Putamen (tissue), 1 donor: ENCODE results near the gene HYCC1.
"Not testable (repeated sequence)": the region's sequence is repeated elsewhere in the genome, so short reads cannot be mapped to it uniquely, and the experiment has no call there.

Experiments used
- DNase-seq: peaks from one replicate; pipeline ENCODE4 v3.0.0-alpha.2; 2016; ENCODE audit warnings: low spot score

Gene HYCC1

GRCh38 chr7:23013715-23014649 is at the start of gene HYCC1:
HYCC1 (minus strand) TSS chr7:23014130; CDS start chr7:22991111, 23,019 bp downstream.
- DNase-seq, result peak; percentile 99

- DNase-seq, result peak; percentile 85
Measured at GRCh38 chr7:23062452-23062851, 48.5 kb upstream of the HYCC1 start.

GRCh38 chr7:23061327-23061726 is 47.4 kb upstream of the HYCC1 start:
- no peak for DNase-seq

- peak; percentile 54 for DNase-seq
Measured at GRCh38 chr7:23058408-23059096, 44.6 kb upstream of the HYCC1 start.

GRCh38 chr7:23055582-23056178 is 41.8 kb upstream of the HYCC1 start:
- DNase-seq, result peak; percentile 56

GRCh38 chr7:23051124-23051485 is 37.2 kb upstream of the HYCC1 start:
- not testable (repeated sequence) for DNase-seq

GRCh38 chr7:23046336-23046735 is 32.4 kb upstream of the HYCC1 start:
- not testable (repeated sequence) for DNase-seq

- not testable (repeated sequence) for DNase-seq
Measured at GRCh38 chr7:23045086-23045485, 31.2 kb upstream of the HYCC1 start.

GRCh38 chr7:23044581-23044980 is 30.7 kb upstream of the HYCC1 start:
- no peak for DNase-seq

- no peak for DNase-seq
Measured at GRCh38 chr7:23043441-23043840, 29.5 kb upstream of the HYCC1 start.

GRCh38 chr7:23039674-23040073 is 25.7 kb upstream of the HYCC1 start:
- not testable (repeated sequence) for DNase-seq

GRCh38 chr7:23035542-23036371 is 21.8 kb upstream of the HYCC1 start:
- DNase-seq, result not testable (repeated sequence)

GRCh38 chr7:23027261-23027660 is 13.3 kb upstream of the HYCC1 start:
- DNase-seq, result no peak

- DNase-seq, result no peak
Measured at GRCh38 chr7:23026164-23026563, 12.2 kb upstream of the HYCC1 start.

GRCh38 chr7:23024454-23024853 is 10.5 kb upstream of the HYCC1 start:
- no peak for DNase-seq

GRCh38 chr7:23022851-23023250 is 8.9 kb upstream of the HYCC1 start:
- DNase-seq, result no peak

GRCh38 chr7:23022258-23022769 is 8.4 kb upstream of the HYCC1 start:
- no peak for DNase-seq

GRCh38 chr7:23021596-23021995 is 7.7 kb upstream of the HYCC1 start:
- no peak for DNase-seq

- DNase-seq, result no peak
Measured at GRCh38 chr7:23020742-23021401, 6.9 kb upstream of the HYCC1 start.

- peak; percentile 59 for DNase-seq
Measured at GRCh38 chr7:23018750-23019149, 4.8 kb upstream of the HYCC1 start.

- DNase-seq, result no peak
Measured at GRCh38 chr7:23017309-23017708, 3.4 kb upstream of the HYCC1 start.
